ENCODE results near the gene BANP.
"Not testable (repeated sequence)": the region's sequence is repeated elsewhere in the genome, so short reads cannot be mapped to it uniquely, and the experiment has no call there.

BANP gene

DNA sequence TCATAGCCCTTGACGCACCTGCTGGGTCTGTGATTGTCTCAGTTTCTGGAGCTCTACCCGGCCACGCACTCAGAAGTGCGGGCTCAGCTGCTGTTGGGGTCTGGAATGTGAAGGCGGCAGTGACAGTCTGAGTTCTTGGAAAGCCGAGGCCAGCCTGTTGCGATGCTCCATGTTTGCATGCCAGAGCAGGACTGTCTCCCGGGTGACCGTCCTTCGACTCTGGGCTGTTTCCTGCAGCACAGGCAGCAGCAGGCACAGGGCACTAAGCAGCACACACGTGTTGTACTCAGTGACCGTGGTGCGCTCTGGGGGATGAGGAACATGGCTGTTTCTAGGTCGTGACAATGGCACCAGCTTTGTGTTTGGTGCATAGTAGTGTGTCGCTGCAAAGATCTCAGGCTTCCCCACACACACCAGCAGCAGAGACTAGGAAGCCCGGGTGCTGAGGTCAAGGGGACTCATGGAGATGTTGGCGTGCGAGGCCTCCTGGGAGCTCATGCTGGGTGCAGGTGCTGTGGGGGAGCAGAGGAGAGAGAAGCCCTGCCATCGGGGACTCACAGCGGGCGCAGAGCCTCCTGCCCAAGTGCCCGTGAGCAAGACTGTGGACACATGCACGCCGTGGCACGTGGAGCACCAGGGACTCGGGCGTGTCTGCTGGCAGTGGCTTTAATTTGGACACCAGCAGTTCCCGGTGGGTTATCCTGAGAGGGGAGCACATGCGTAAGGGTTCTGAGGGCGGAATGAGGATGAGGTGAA, 84.8 kb downstream of the BANP start:
- DNase-seq: not testable (repeated sequence)

DNA sequence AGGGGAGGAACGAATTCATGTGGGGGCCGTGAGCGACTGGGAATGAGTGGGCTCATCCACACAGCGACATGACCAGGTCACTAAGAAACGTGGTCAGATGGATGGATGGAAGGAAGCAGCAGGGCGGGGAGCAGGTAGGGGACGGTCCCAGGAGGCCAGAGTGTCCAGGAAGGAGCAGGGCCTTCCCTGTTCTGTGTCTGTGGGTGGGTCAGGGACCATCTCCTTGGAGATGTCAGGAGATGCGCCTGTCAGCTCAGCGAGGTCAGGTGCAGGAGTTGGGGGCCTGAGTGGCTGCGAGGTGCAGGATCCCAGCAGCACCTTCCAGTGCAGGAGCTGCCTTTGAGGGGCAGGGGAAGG, 85.4 kb downstream of the BANP start:
- DNase-seq: not testable (repeated sequence)

DNA sequence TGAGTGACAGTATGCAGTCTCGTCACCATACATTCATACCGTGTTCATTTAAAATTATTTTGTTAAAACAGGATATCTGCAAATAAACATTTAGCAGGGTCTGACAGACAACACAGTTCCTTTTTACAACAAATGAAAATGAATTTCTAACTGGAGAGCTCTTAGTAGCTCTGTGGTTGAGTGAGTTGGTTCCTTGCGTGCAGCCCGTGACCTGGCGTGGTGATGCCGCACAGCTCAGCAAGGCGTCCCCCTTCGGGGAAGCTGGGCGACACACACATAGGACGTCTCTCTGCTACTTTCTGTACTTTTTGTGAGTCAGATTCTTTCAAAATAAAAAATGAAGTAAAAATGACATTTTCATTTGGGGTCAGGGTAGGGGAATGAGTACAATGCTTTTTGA, 86.1 kb downstream of the BANP start:
- DNase-seq: not testable (repeated sequence)

DNA sequence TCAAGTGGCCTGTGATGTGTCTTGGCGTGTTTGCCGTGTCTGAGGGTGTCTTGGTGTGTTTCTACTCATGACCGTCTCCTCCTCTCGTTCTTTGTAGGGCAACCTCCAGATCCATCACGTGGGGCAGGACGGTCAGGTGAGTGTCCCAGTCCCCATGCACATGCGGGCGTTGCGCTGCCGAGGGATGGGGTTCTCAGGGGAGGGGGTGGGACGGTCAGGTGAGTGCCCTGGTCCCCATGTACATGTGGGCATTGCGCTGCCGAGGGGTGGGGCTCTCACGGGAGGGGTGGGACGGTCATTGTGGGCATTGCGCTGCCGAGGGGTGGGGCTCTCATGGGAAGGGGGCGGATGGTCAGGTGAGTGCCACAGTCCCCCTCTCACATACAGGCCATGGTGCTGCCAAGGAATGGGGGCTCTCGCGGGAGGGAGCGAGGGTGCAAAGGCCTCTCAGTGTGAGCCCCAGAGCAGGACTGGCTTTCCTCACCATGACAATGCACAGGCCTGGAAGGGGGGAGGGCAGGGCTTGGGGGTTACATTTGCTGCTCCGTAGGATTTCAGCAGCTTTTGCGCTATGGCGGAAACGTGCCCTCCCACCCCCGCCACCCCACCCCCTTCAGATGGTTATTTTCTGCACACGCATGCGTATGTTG, 86.8 kb downstream of the BANP start:
- DNase-seq: not testable (repeated sequence)

DNA sequence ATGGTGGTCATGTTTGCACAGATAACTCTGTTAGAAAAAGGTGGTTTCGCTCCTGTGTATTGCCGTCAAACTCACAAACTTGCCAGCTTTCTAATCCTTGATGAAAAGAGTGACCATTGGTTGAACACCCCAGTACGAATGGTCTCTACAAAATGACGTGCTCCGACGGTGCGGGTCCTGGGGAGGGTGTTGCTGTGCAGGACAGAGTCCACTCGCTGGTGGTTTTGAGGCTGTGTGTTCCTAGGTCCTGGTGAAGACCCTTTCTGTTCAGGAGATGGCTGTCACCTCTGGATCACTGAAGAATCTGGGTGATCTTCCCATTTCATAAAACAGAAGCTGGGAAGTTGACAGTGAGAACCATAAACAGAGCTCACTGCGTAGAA, 87.3 kb downstream of the BANP start:
- DNase-seq: not testable (repeated sequence)

DNA sequence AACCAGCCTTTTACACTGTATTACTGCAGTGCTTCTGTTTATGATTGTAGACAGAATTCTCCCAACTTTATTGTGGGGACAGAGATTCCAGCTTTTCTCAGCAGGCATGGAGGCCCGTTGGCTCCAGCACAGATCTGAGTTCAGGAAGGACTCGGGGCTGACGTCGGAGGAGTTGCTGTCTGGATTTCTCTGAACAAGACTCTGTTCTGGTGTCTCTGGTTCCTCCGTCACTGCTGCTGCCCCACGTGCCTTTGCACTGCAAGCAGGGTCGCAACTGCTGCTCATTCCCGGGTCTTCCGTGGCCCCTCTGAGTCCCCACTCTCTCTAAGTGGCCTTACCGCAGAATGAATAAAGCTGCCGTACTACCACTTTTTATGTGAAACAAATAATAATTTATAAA, 88.4 kb downstream of the BANP start:
- DNase-seq: no peak

DNA sequence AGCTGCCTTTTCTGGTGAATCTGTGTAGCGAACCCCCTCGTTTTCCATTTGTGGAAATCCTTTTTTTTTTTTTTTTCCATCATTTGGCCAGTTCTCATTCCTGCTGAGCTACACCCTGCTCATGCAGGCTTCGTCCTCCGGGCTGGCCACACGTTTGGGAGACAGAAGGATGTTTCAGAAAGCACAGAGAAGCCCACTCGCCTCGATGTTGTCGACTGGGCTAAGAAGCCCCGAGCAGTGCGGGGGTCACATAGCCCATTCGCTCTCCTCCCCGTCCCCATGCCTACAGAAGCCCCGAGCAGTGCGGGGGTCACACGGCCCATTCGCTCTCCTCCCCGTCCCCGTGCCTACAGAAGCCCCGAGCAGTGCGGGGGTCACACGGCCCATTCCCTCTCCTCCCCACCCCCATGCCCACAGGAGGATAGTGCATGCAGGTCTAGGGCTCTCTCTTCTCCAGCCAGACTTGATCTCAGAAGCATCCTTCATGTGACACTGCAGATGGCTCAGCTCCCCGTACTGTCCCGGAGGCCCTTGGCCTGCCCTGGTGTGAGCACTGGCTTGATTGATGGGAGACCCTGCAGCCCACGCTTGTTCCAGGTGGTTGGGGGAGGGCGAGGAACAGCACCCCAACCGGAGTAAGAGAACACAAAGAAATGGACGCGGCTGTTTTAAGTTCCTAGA, 89.1 kb downstream of the BANP start:
- not testable (repeated sequence) for DNase-seq

DNA sequence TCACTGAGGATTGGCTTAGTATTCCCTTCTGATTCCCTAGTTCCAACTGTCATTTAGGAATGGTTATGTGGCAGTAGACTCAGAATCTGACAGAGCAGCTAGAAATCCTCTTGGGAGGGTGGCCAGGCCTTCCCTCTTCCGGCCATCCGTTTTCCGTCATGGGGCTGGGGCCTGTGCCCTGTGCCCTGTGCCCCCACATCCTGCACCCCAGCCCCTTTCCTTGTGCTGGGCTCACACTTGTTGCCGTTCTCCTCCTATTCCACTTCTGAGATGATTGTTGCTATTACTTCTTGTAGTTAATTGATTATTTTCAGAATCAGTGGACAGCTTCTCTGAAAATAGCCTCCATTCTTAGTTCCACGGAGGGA, 89.6 kb downstream of the BANP start:
- DNase-seq: not testable (repeated sequence)

DNA sequence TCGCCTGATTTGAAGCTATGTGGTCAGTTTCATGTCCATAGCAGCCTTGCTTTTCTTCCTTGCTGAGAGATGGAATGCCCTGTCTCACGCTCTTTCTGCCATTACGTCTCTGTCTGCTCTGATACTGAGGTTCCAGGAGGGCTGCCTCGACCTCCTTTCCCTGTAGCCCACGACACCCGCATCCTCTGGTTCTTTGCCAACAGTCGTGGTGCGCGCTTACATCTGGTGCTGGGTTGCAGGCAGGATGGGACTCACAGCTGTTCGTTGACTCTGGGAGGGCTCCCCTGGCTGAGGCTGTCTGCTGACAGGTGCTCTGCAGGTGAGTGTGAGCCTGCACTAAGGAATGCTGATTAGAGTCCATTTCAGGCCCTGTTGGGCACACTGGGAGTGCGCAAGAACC, 90.3 kb downstream of the BANP start:
- DNase-seq: not testable (repeated sequence)

DNA sequence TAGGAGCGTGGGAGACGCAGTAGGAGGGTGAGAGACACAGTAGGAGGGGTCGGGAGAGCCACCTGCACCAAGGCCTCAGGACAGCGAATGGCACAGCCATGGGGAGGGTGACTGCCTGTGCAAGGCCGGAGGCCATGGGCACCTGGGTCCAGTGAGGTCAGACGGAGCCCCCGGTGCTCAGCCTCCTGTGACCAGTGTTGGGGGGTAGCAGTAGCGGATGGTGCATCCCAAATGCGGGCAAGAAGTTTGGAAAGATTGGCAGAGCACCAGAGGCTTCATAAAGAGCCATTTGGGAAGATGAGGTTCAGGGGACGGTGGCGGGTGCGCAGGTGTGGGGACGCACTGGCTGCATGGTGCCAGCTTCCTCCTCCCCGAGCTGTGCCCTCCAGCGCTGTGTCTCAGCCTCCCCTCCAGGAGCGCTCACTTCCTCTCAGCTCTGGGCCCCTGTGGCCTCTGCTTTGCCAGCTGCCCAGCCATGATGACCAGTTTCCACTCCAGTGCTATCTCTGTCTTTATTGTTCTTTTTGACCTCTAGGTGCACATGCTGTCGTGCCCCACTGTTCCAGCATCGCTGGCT, 90.8 kb downstream of the BANP start:
- DNase-seq: not testable (repeated sequence)

DNA sequence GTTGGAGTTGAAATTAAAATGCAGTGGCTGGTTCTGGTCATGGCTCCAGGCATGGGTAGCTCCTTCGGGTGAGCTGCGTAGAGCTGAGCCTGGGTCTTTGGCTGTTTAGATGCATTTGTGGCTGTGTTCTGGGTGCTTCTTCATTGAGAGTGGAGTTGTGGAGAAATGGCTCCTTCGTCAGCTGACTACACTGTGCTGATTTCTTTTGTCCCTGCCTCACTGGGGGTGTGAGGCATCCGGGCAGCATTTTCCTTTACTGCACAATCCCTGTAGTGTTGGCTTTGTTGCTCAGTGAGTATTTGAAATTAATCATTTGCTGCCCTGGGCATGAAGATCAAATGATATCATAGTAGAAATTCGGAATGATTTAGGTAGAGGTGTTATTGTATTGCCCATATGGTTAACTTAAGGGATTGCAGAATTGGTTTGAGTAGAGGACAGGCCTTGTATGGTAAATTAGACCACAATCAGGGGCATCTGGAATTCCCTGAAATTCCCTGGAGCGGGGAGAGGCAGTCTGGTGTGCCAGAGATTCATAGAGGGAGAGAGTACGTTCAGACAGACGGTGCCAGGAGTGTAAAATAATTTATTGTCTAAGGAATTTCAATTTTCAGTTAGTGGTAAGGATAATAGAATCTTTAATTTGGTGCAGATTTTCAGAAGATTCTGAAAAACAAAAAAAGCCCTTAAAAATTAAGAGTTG, 92.1 kb downstream of the BANP start:
- DNase-seq: not testable (repeated sequence)

DNA sequence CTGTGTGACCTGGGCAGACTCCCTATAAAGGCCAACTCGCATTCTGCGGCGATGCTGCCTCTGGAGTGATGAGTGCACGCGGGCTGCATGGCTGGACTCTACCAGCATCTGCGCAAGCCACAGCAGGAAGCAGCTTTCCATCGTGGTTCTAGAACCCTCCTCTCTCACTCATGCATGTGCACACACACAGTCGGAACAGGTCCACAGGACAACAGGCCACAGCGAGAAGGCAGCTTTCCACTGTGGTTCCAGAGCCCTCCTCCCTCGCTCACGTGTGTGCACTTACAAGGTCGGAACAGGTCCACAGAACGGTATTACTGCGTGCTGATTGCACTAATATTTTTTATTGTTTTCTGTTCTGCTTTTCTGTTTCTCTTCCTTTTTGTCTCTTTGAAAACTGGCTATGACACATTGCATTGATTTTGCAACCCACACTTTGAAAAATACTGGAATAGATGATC, 92.9 kb downstream of the BANP start:
- not testable (repeated sequence) for DNase-seq

DNA sequence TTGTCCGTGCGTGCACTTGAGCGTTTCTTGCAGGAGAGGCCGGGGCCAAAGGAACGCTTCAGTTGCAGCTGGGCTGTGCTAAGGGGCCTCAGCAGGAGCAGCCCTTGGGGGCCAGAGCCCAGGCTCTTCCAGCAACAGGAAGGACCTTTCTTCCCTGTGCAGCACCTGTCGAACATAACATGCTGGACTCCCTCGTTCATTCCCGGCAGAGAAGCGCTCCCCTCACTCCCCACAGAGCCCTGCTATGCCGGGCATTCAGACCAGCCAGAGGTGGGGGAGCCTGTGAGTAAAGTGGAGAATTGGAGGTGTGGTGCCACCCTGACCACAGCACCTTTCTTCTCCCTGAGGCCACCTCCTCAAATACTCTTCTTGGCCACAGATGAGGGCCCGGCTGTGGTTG, 94.1 kb downstream of the BANP start:
- DNase-seq: not testable (repeated sequence)

DNA sequence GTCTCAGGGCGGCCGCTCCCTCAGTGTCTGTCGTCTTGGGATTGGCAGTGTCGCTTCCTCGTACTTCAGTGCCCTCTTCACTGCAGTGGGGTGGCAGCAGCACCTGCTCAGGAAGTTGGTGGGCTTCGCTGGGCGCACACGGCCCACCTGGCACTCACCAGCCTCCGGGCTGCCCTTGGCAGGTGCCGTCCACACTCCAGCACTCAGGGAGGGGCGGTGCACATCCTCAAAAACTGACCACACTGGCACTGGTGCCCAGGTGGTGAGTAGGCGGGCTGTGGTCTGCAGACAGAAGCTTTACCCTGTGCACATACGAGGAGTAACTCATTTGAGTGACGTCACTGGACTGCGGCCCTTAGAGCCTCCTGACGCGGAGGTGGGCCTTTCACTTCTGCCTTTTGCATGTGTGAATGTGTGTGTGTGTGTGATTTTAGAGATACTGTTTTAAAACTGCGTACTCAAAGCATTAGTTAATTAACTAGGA, 94.6 kb downstream of the BANP start:
- DNase-seq: no peak

DNA sequence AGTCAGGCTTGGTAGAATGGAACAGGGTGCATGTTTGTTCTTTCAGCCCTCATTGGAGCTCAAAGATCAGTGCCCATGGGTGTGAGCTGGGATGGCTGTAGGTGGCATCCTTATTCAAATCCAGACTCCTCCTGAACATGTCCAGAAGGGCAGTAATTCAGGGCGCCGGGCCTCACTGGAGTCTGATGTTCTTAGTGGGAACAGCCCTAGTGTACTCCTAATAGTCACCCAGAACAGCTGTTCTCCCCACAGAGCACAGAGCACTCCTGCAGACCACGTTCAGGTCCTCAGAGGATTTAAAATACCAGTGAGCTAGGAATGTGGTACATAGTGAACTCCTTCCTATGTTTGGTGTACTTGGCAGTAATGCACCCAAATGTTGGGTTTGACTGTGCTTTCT, 96.2 kb downstream of the BANP start:
- no peak for DNase-seq

DNA sequence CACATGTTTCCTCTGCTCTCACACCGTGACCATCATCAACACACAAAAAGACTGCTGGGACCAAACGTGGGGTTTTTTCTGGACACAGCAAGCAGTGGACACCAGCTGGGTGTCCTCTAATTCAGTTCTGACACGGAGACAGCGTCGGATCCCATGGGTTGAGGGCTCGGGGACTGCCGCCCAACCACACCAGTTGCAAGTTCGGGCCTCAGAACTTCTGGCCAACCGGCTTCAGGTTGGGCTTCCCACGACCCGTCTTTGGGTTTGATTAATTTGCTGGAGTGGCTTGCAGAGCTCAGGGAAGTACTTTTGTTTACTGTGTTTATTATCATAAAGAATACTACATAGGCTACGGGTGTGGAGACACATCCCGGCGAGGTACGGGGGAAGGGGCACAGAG, 97.8 kb downstream of the BANP start:
- no peak for DNase-seq

DNA sequence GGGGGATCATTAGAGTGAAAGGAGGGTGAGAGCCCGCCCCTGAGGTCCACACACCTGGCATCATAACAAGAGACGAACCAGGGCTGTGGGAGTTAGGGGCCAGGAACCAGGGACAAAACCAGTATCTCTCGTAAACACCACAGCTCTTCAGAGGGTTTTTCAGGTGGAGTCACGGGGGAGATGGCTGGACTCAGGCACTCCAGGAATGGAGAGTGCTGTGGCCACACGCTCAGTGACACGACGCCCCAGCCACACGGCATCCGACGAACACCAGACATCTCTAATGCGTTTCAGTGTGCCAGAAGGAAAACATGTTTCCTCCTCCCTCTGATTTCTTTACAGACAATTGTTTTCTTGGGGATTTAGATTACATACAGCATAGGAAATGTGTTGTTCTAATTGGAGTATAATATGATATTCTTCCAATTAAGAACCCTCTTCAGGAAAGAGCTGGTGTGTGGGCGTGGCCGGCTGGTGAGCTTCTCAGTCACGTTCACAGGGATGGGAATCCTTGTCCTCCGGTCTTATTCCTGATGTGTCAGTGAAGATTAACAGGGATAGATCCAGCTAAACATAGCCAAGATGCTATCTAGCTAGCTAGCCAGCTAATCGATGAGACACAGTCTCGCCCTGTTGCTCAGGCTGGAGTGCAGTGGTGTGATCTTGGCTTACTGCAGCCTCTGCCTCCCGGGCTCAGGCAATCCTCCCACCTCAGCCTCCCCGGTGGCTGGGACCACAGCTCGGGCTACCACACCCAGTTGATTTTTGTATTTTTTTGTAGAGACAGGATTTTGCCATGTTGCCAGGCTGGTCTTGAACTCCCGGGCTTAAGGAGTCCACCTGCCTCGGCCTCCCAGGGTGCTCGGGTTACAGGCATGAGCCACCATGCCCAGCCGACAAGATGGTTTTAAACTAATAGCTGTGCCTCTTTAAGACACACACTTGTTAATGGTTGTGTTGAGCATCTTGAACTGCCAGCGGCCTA, 98.6 kb downstream of the BANP start:
- DNase-seq: no peak

DNA sequence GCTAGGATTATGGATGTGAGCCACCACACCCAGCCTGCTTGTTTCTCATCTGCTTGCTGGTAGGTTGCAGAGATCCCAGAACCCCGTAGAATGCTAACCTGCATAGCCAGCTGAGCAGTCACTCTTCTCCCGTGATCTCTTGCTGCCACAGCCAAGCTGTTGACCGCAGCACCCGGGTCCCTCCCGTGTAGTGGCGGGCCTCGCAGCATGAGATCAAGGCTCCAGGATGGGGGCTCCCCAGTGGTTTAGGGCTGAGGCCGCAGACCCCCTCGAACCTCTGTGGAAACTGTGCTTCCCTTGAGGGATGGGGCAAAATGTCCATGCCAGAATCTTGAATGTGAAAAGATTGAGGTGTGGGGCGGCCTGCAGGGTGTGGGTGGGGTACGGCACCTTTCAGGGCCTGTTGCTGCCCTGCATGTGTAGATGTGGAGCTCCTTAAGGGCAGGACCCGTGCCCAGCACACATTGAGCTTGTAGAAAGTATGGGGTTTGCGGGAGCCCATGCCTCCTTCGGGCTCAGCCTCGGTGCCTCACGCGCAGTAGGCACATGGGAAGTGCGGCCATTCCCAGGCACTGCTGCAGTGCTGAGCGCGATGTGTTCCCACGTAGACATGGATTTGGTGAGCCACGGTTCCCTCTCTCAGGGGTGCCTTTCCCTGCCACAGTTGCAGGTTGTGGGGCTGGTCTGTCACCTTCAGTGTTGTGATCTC, 99.9 kb downstream of the BANP start:
- no peak for DNase-seq

DNA sequence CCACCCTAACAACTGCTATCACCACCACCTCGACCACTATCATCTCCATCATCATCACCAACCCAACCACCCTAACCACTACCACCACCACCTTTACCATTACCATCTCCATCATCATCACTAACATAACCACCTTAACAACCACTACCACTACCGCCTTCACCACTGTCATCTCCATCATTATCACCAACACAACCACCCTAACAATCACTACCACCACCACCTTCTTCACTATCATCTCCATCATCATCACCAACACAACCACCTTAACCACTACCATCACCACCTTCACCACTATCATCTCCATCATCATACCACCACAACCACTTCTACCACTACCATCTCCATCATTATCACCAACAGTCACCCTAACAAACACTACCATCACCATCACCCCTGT, 101.4 kb downstream of the BANP start:
- DNase-seq: no peak

DNA sequence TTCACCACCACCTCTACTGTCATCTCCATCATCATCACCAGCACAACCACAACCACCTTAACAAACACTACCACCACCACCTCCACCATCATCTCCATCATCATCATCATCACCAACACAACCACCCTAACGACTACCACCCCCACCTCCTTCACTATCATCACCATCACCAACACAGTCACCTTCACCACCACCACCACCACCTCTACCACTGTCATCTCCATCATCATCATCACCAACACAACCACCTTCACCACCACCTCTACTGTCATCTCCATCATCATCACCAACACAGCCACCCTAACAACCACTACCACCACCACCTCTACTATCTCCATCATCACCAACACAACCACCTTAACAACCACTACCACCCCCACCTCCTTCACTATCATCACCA, 102.2 kb downstream of the BANP start:
- not testable (repeated sequence) for DNase-seq

DNA sequence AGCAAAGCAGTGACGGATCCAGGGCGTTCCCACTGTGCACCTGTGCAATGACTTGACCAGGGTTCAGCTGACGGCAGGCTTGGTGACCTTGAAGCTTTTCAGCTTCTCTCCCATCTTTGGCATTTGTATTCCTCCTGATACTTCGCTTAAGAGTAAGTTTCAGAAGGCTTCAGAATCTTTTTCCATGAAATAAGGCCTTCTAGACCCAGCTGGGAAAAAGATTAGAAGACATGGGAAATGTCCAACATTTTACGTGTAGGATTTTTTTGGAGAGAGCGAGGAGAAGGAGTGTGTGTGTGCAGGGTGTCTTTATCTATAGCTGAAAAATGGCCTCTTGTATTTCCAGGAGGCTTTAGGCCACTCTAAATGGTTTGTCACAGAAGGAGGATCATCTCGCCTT, 104.1 kb downstream of the BANP start:
- no peak for DNase-seq

All from HCEC 1CT (cell line).